Measurements from ENCODE around the gene PGAP1.

Gene PGAP1

DNA sequence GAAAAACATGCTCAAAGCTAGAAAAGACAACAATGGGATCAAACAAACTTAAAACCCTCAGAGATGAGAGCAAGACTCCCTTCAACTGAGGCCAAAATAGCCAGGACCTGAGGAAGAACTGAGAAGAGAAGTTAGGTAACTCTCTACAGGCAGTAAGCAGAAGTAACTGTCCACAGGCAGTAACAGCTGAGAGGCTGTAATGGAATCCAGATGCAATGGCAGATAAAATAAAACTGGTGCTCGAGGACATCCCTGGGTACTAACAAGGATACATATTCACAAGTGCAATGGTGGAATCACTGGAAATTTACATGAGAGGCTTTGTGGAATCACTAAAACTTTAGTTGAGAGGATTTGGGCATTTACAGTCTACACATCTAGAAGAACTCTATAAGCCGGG, 86.9 kb downstream of the PGAP1 start:
- Histone ChIP-seq H3K18ac (ENCODE audit: low read length) (no peak overlapping the region), H3K14ac (ENCODE audit: low read length) (no peak overlapping the region), H2AFZ (ENCODE audit: low read length) (no peak overlapping the region), H4K8ac (ENCODE audit: low read depth, low read length) (no peak overlapping the region), H2BK15ac (ENCODE audit: low read length) (no peak overlapping the region), H2BK12ac (ENCODE audit: low read length) (no peak overlapping the region), H4K91ac (ENCODE audit: low read depth, low read length, poor library complexity) (no peak overlapping the region), H2AK5ac (ENCODE audit: low read depth, low read length) (no peak overlapping the region), H3K4me1 (ENCODE audit: control insufficient read depth in 2 of 2, insufficient read depth in 1 of 2, low read depth in 1 of 2, low read length in 2 of 2) (no peaks in the 10 kb centered on the region), H2BK120ac (ENCODE audit: low read depth, low read length) (no peak overlapping the region), H3K9ac (ENCODE audit: low read depth, low read length, poor library complexity) (no peak overlapping the region), H3K36me3 (replicated peaks in 1 of 2; ENCODE audit: control insufficient read depth in 2 of 2, insufficient read depth in 2 of 2, low read length in 2 of 2) (peaks cover 11 to 99% of the 10 kb centered on the region in 2 donors), H3K4me2 (ENCODE audit: insufficient read depth, low read length, poor library complexity, severe bottlenecking) (no peak overlapping the region), H3K4me3 (ENCODE audit: low read length in 2 of 2) (no peak overlapping the region), H2BK5ac (ENCODE audit: low read length) (no peak overlapping the region), H3K23ac (ENCODE audit: low read depth, low read length, poor library complexity) (no peak overlapping the region), H3K27ac (replicated peaks; ENCODE audit: low read length) (no peak overlapping the region), H3K4ac (ENCODE audit: low read length) (no peak overlapping the region), H3K9me3 (replicated peaks in 1 of 2; ENCODE audit: control insufficient read depth in 2 of 2, insufficient read depth in 1 of 2, low read depth in 1 of 2, low read length in 2 of 2) (no peaks in the 10 kb centered on the region), H3K27me3 (ENCODE audit: control insufficient read depth in 3 of 3, insufficient read depth in 3 of 3, low read depth in 1 of 3, low read length in 3 of 3) (no peaks in the 10 kb centered on the region), H3K79me1 (ENCODE audit: low read depth, low read length) (no peaks in the 10 kb centered on the region)
- DNase-seq (ENCODE audit: low spot score): no peak
- no CpG with 5 or more reads among the region's 2 CpGs for WGBS, 2 donors (ENCODE audit: extremely low coverage in 2 of 2, insufficient read length in 2 of 2, insufficient replicate concordance in 1 of 2)

DNA sequence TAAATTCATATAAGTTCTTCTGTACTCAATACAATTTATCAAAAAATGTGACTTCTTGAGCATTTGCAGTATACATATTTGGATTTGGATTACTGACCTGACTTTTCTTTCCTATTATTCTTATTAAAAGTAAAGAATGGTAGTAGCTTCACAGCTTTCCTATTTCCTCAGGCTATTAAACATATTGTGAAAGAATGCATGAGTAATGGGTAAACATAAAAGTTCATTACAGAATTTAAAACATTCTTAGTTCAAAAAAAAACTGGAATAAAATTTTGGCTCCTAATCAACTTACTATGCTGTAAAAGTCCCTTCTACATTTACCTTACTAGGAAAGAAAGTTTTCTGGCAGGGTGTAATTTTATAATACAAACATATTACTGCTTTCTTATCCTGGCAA, 90.1 kb downstream of the PGAP1 start:
- no peak overlapping the region for H3K4me3 ChIP-seq (ENCODE audit: low read length in 2 of 2)
- H4K91ac ChIP-seq (ENCODE audit: low read depth, low read length, poor library complexity): no peak overlapping the region
- no peak overlapping the region for H3K4ac ChIP-seq (ENCODE audit: low read length)
- H2AFZ ChIP-seq (ENCODE audit: low read length): no peak overlapping the region
- no peak overlapping the region for H3K9ac ChIP-seq (ENCODE audit: low read depth, low read length, poor library complexity)
- no peak overlapping the region for H3K27ac ChIP-seq (replicated peaks; ENCODE audit: low read length)
- no peaks in the 10 kb centered on the region for H3K9me3 ChIP-seq (replicated peaks in 1 of 2; ENCODE audit: control insufficient read depth in 2 of 2, insufficient read depth in 1 of 2, low read depth in 1 of 2, low read length in 2 of 2)
- no peak overlapping the region for H2BK5ac ChIP-seq (ENCODE audit: low read length)
- H3K14ac ChIP-seq (ENCODE audit: low read length): no peak overlapping the region
- no peak overlapping the region for H3K4me2 ChIP-seq (ENCODE audit: insufficient read depth, low read length, poor library complexity, severe bottlenecking)
- peaks cover 10 to 86% of the 10 kb centered on the region in 2 donors for H3K36me3 ChIP-seq (replicated peaks in 1 of 2; ENCODE audit: control insufficient read depth in 2 of 2, insufficient read depth in 2 of 2, low read length in 2 of 2)
- no peak overlapping the region for H2AK5ac ChIP-seq (ENCODE audit: low read depth, low read length)
- H3K27me3 ChIP-seq (ENCODE audit: control insufficient read depth in 3 of 3, insufficient read depth in 3 of 3, low read depth in 1 of 3, low read length in 3 of 3): no peaks in the 10 kb centered on the region
- H3K79me1 ChIP-seq (ENCODE audit: low read depth, low read length): no peaks in the 10 kb centered on the region
- no peak overlapping the region for H3K18ac ChIP-seq (ENCODE audit: low read length)
- H3K4me1 ChIP-seq (ENCODE audit: control insufficient read depth in 2 of 2, insufficient read depth in 1 of 2, low read depth in 1 of 2, low read length in 2 of 2): no peaks in the 10 kb centered on the region
- H2BK15ac ChIP-seq (ENCODE audit: low read length): no peak overlapping the region
- DNase-seq (ENCODE audit: low spot score): no peak
- H4K8ac ChIP-seq (ENCODE audit: low read depth, low read length): no peak overlapping the region
- no peak overlapping the region for H2BK120ac ChIP-seq (ENCODE audit: low read depth, low read length)
- H3K23ac ChIP-seq (ENCODE audit: low read depth, low read length, poor library complexity): no peak overlapping the region
- H2BK12ac ChIP-seq (ENCODE audit: low read length): no peak overlapping the region

DNA sequence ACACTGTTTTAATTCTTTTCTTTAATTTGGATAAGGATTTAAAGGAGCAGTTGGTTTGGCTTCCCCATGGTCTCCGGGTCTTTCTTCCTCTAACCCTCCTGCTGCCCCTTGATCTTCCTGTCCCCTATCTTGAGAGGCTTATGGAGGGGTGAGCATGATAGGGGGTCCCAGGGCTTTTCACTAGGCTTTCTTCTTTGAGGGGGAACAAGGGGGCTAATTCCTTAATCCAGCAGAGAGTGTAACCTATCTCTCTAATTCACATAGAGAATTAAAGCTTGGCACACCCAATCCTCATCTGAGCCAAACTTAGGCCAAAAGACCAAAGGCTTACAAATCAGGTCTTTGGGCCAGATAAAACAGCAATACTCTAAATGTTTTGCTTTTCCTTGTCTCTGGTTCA, 95.8 kb downstream of the PGAP1 start:
- Histone ChIP-seq H3K4me1 (ENCODE audit: control insufficient read depth in 2 of 2, insufficient read depth in 1 of 2, low read depth in 1 of 2, low read length in 2 of 2) (peaks cover 0 to 12% of the 10 kb centered on the region in 2 donors), H4K91ac (ENCODE audit: low read depth, low read length, poor library complexity) (no peak overlapping the region), H3K14ac (ENCODE audit: low read length) (no peak overlapping the region), H3K4ac (ENCODE audit: low read length) (no peak overlapping the region), H3K79me1 (ENCODE audit: low read depth, low read length) (no peaks in the 10 kb centered on the region), H2BK5ac (ENCODE audit: low read length) (no peak overlapping the region), H2AFZ (ENCODE audit: low read length) (no peak overlapping the region), H3K9me3 (replicated peaks in 1 of 2; ENCODE audit: control insufficient read depth in 2 of 2, insufficient read depth in 1 of 2, low read depth in 1 of 2, low read length in 2 of 2) (no peaks in the 10 kb centered on the region), H2BK15ac (ENCODE audit: low read length) (no peak overlapping the region), H3K27ac (replicated peaks; ENCODE audit: low read length) (no peak overlapping the region), H2BK120ac (ENCODE audit: low read depth, low read length) (no peak overlapping the region), H3K4me2 (ENCODE audit: insufficient read depth, low read length, poor library complexity, severe bottlenecking) (no peak overlapping the region), H4K8ac (ENCODE audit: low read depth, low read length) (no peak overlapping the region), H3K27me3 (ENCODE audit: control insufficient read depth in 3 of 3, insufficient read depth in 3 of 3, low read depth in 1 of 3, low read length in 3 of 3) (no peaks in the 10 kb centered on the region), H3K4me3 (ENCODE audit: low read length in 2 of 2) (no peak overlapping the region), H2AK5ac (ENCODE audit: low read depth, low read length) (no peak overlapping the region), H3K36me3 (replicated peaks in 1 of 2; ENCODE audit: control insufficient read depth in 2 of 2, insufficient read depth in 2 of 2, low read length in 2 of 2) (peaks cover 0 to 39% of the 10 kb centered on the region in 2 donors), H3K23ac (ENCODE audit: low read depth, low read length, poor library complexity) (no peak overlapping the region), H3K18ac (ENCODE audit: low read length) (no peak overlapping the region), H3K9ac (ENCODE audit: low read depth, low read length, poor library complexity) (no peak overlapping the region), H2BK12ac (ENCODE audit: low read length) (no peak overlapping the region)
- DNase-seq (ENCODE audit: low spot score): no peak
- no CpG with 5 or more reads among the region's 1 CpG for WGBS, 2 donors (ENCODE audit: extremely low coverage in 2 of 2, insufficient read length in 2 of 2, insufficient replicate concordance in 1 of 2)

DNA sequence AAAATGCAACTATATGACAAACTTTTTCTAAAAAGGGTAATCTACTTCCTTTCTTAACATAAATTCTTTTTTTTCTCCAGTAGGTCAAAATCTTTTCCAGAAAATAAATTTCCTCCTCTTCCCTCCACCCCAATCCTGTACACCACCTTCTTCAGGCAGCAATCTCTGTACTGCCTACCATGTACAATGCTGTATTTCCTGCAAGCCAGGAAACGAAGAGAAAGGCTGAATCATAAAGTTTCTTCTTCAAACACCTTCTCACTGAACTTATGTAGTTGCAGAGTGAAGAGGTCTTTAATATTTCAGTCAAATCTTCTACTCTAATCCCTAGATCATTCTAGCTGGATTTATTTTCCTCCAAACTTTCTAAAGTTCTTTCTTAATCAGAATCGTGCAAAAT, 99.2 kb downstream of the PGAP1 start:
- Histone ChIP-seq H2BK120ac (ENCODE audit: low read depth, low read length) (no peak overlapping the region), H3K23ac (ENCODE audit: low read depth, low read length, poor library complexity) (no peak overlapping the region), H3K18ac (ENCODE audit: low read length) (no peak overlapping the region), H3K14ac (ENCODE audit: low read length) (no peak overlapping the region), H3K79me1 (ENCODE audit: low read depth, low read length) (no peaks in the 10 kb centered on the region), H3K27me3 (ENCODE audit: control insufficient read depth in 3 of 3, insufficient read depth in 3 of 3, low read depth in 1 of 3, low read length in 3 of 3) (no peaks in the 10 kb centered on the region), H3K4me2 (ENCODE audit: insufficient read depth, low read length, poor library complexity, severe bottlenecking) (no peak overlapping the region), H3K9me3 (replicated peaks in 1 of 2; ENCODE audit: control insufficient read depth in 2 of 2, insufficient read depth in 1 of 2, low read depth in 1 of 2, low read length in 2 of 2) (no peaks in the 10 kb centered on the region), H2BK12ac (ENCODE audit: low read length) (no peak overlapping the region), H4K91ac (ENCODE audit: low read depth, low read length, poor library complexity) (no peak overlapping the region), H4K8ac (ENCODE audit: low read depth, low read length) (no peak overlapping the region), H2AK5ac (ENCODE audit: low read depth, low read length) (no peak overlapping the region), H2BK5ac (ENCODE audit: low read length) (no peak overlapping the region), H3K36me3 (replicated peaks in 1 of 2; ENCODE audit: control insufficient read depth in 2 of 2, insufficient read depth in 2 of 2, low read length in 2 of 2) (peaks cover 0 to 11% of the 10 kb centered on the region in 2 donors), H3K4me3 (ENCODE audit: low read length in 2 of 2) (no peak overlapping the region), H2AFZ (ENCODE audit: low read length) (no peak overlapping the region), H3K4me1 (ENCODE audit: control insufficient read depth in 2 of 2, insufficient read depth in 1 of 2, low read depth in 1 of 2, low read length in 2 of 2) (peaks cover 0 to 12% of the 10 kb centered on the region in 2 donors), H3K27ac (replicated peaks; ENCODE audit: low read length) (no peak overlapping the region), H3K4ac (ENCODE audit: low read length) (no peak overlapping the region), H3K9ac (ENCODE audit: low read depth, low read length, poor library complexity) (no peak overlapping the region), H2BK15ac (ENCODE audit: low read length) (no peak overlapping the region)
- DNase-seq (ENCODE audit: low spot score): no peak
- no CpG with 5 or more reads among the region's 2 CpGs for WGBS, 2 donors (ENCODE audit: extremely low coverage in 2 of 2, insufficient read length in 2 of 2, insufficient replicate concordance in 1 of 2)
